Upper lobe of right lung (tissue), 1 donor: ENCODE results near the gene PLEKHA5. TPM values are rescaled to one million over a fixed set of nuclear protein-coding genes. Genes with fewer than 3 reads are reported as not detected.

Experiments
- ATAC-seq: fragments of 200-7000 bp; cut with Tn5 transposase; one replicate; pipeline ENCODE4 v1.9.1; 2020; ENCODE audit warnings: mild to moderate bottlenecking, moderate library complexity
- DNase-seq: peaks from one replicate; pipeline ENCODE4 v3.0.0-alpha.2; 2020
- H3K27ac ChIP-seq: fragments of 200-600 bp; one replicate; pipeline ENCODE4 v1.8.0; 2022
- H3K27me3 ChIP-seq: fragments of 200-600 bp; one replicate; pipeline ENCODE4 v1.8.0; 2022; ENCODE audit warnings: mild to moderate bottlenecking
- H3K36me3 ChIP-seq: fragments of 200-600 bp; one replicate; pipeline ENCODE4 v1.8.0; 2022
- H3K4me1 ChIP-seq: fragments of 200-600 bp; one replicate; pipeline ENCODE4 v1.8.0; 2022
- H3K4me3 ChIP-seq: fragments of 200-600 bp; one replicate; pipeline ENCODE4 v1.8.0; 2022; ENCODE audit warnings: mild to moderate bottlenecking
- H3K9me3 ChIP-seq: fragments of 200-600 bp; one replicate; pipeline ENCODE4 v1.8.0; 2022
- CTCF ChIP-seq: fragments of 200-600 bp; IDR thresholded peaks from one replicate; pipeline ENCODE4 v1.8.0; 2022; ENCODE audit warnings: antibody characterized with exemption
- intact Hi-C: fragments of 100-400 bp; cut with DNase I; formaldehyde crosslinking; loops from one replicate; pipeline ENCODE4 v1.11.0; 2022
- total RNA-seq: library from RNA; stranded (reverse); fragmentation: NEBNext Ultra II Directional; extraction: Animal tissue kit (Norgen Biotek cat#: 25700); gene quantifications from one replicate; pipeline ENCODE4 v1.2.1, GENCODE V29; 2021
- donor health status: DM: no; HTN: yes; CAD: no; lungs with severe emphysema.

The PLEKHA5 gene
- total RNA-seq, 1 donor from 2014 or later = 30.2 TPM

DNA sequence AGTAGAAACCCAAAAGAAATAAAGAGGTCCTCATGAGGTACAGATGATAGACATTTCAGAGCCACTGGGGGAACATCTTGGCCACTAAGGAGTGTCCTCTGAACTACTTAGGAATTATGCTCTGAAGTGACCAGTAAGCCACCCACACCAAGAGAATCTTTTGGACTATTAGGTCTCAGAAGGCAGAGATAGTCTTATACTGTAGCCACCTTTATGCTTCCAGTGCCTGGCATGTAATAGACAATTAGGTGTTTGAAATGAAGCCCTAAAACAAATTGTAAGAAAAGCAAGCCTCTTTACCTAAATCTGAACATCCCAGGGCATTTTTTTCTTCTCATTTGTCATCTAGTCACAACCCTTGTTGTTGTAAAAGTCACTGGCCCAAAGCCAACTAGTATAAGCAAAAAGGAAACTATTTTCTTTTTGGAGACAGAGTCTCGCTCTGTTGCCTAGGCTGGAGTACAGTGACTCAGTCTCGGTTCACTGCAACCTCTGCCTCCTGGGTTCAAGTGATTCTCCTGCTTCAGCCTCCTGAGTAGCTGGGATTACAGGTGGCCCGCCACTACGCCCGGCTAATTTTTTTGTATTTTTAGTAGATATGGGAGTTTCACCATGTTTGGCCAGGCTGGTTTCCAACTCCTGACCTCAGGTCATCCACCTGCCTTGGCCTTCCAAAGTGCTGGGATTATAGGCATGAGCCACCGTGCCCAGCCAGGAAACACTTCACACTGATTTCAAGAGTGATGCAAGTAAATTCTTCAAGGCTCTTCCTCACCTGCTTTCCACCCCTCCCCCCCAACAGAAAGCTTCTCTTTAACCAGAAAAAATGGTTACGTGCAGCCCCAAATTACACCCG is 11.1 kb downstream of the PLEKHA5 start:
- Histone ChIP-seq H3K4me3 (no peak overlapping the region), H3K36me3 (no peaks in the 10 kb centered on the region), H3K27me3 (no peaks in the 10 kb centered on the region), H3K27ac (no peak overlapping the region), H3K9me3 (no peaks in the 10 kb centered on the region), H3K4me1 (no peaks in the 10 kb centered on the region)
- no peak for ATAC-seq
- no peak for DNase-seq
- intact Hi-C loops = no loop called here
- TF ChIP-seq CTCF = no peak

DNA sequence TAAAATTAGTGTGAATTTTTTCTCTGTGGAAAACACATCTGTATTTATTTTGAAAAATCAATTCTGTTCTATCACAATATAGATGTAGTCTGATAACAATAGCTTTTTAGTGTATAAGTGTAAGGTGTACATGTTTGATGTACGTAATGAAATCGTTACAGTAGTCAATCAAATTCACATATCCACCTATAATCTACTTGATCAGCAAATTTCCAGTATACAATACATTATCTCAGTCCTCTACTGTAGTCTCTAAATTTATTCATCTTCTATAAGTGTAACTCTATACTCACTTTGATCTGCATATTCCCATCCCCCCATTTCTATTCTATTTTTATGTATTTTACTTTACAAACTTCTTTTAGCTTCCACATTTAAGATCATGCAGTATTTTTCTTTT is 13.0 kb downstream of the PLEKHA5 start:
- Histone ChIP-seq H3K27me3 (no peaks in the 10 kb centered on the region), H3K9me3 (no peaks in the 10 kb centered on the region), H3K27ac (no peak overlapping the region), H3K4me3 (no peak overlapping the region), H3K4me1 (no peaks in the 10 kb centered on the region), H3K36me3 (no peaks in the 10 kb centered on the region)
- intact Hi-C loops = no loop called here
- TF ChIP-seq CTCF = no peak
- ATAC-seq (no peak), DNase-seq (no peak)

- Histone ChIP-seq H3K27ac (no peak overlapping the region), H3K4me1 (no peaks in the 10 kb centered on the region), H3K36me3 (no peaks in the 10 kb centered on the region), H3K27me3 (no peaks in the 10 kb centered on the region), H3K9me3 (no peaks in the 10 kb centered on the region), H3K4me3 (no peak overlapping the region)
- ATAC-seq (no peak), DNase-seq (no peak)
- intact Hi-C loops = no loop called here
- TF ChIP-seq CTCF = no peak
Measured at GRCh38 chr12:19144287-19144686, 14.8 kb downstream of the PLEKHA5 start.

- ATAC-seq = no peak
- no peak for TF ChIP-seq CTCF
Measured at GRCh38 chr12:19144985-19145384, 15.5 kb downstream of the PLEKHA5 start.

GRCh38 chr12:19148860-19149259 is 19.3 kb downstream of the PLEKHA5 start:
- no peak for TF ChIP-seq CTCF
- no peaks in the 10 kb centered on the region for H3K36me3 ChIP-seq
- no peaks in the 10 kb centered on the region for H3K9me3 ChIP-seq
- DNase-seq (no peak), ATAC-seq (no peak)
- no peak overlapping the region for H3K4me3 ChIP-seq
- intact Hi-C loops = no loop called here
- no peak overlapping the region for H3K27ac ChIP-seq
- no peaks in the 10 kb centered on the region for H3K27me3 ChIP-seq
- H3K4me1 ChIP-seq = no peaks in the 10 kb centered on the region

More at GRCh38 chr12:19144985-19145384, 15.5 kb downstream of the PLEKHA5 start:
- intact Hi-C loops = no loop called here
- no peaks in the 10 kb centered on the region for H3K36me3 ChIP-seq
- no peaks in the 10 kb centered on the region for H3K27me3 ChIP-seq
- no peaks in the 10 kb centered on the region for H3K4me1 ChIP-seq
- H3K4me3 ChIP-seq = no peak overlapping the region
- H3K9me3 ChIP-seq = no peaks in the 10 kb centered on the region
- H3K27ac ChIP-seq = no peak overlapping the region
- no peak for DNase-seq
